Measurements from ENCODE around the gene SOX30. TPM values are rescaled to one million over a fixed set of nuclear protein-coding genes. Genes with fewer than 3 reads are reported as not detected.
"Not testable (repeated sequence)": the region's sequence is repeated elsewhere in the genome, so short reads cannot be mapped to it uniquely, and the experiment has no call there.

Gene SOX30
- total RNA-seq, 2 donors from 2014 or later, result 0.48 TPM; not detected in 1

GRCh38 chr5:157679801-157680200, 27.6 kb upstream of the SOX30 start:
- Histone ChIP-seq H3K27me3 (ENCODE audit: control insufficient read depth, insufficient read depth, low read length, poor library complexity, severe bottlenecking) (no peaks in the 10 kb centered on the region), H3K36me3 (ENCODE audit: control insufficient read depth, insufficient read depth, low read length) (no peaks in the 10 kb centered on the region), H3K9ac (ENCODE audit: extremely low read depth, low read length, poor library complexity, severe bottlenecking) (no peak overlapping the region), H3K27ac (ENCODE audit: low read depth, low read length) (no peak overlapping the region), H3K4me1 (ENCODE audit: control insufficient read depth, insufficient read depth, low read length) (peaks cover 5% of the 10 kb centered on the region), H3K4me3 (ENCODE audit: low read length) (no peak overlapping the region), H3K9me3 (ENCODE audit: control insufficient read depth, low read length) (no peaks in the 10 kb centered on the region)
- H3K4me3 Mint-ChIP-seq, result no peak overlapping the region
- no peak overlapping the region for H3K27ac Mint-ChIP-seq
- no peaks in the 10 kb centered on the region for H3K9me3 Mint-ChIP-seq
- H3K36me3 Mint-ChIP-seq (ENCODE audit: low read depth), result no peaks in the 10 kb centered on the region
- no peak for DNase-seq
- no peak for TF ChIP-seq CTCF (conservative IDR thresholded peaks at IDR 0.05)
- peaks cover 23% of the 10 kb centered on the region for H3K27me3 Mint-ChIP-seq (ENCODE audit: insufficient read depth)
- peaks cover 11% of the 10 kb centered on the region for H3K4me1 Mint-ChIP-seq
- 95 to 100% methylated on average over 2 to 9 of the region's 9 CpGs for WGBS, 2 experiments (ENCODE audit: insufficient coverage in 1 of 2, insufficient read length in 1 of 2)

DNA sequence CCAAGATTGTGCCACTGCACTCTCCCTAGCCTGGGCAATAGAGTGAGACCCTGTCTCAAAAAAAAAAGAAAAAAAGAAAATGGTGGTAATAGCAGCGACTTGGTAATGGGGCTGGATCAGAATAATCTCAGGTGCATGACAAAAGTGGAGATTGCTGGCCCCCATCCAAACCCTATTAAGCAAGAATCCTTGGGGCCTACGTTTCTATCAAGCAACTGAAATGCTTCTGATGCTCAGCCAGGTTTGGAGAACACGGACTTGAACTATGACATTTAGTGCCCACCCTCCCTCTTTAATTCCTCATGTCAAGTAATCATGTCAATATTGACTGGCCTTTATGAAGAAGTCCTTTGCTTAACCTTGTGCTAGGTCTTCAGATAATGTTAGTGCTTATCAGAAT, 25.7 kb upstream of the SOX30 start:
- peaks cover 11% of the 10 kb centered on the region for H3K4me1 Mint-ChIP-seq
- Histone ChIP-seq H3K27ac (ENCODE audit: low read depth, low read length) (no peak overlapping the region), H3K9me3 (ENCODE audit: control insufficient read depth, low read length) (no peaks in the 10 kb centered on the region), H3K27me3 (ENCODE audit: control insufficient read depth, insufficient read depth, low read length, poor library complexity, severe bottlenecking) (no peaks in the 10 kb centered on the region), H3K36me3 (ENCODE audit: control insufficient read depth, insufficient read depth, low read length) (no peaks in the 10 kb centered on the region), H3K4me1 (ENCODE audit: control insufficient read depth, insufficient read depth, low read length) (peaks cover 5% of the 10 kb centered on the region), H3K9ac (ENCODE audit: extremely low read depth, low read length, poor library complexity, severe bottlenecking) (no peak overlapping the region), H3K4me3 (ENCODE audit: low read length) (no peak overlapping the region)
- 86 to 93% methylated on average over 2 to 3 of the region's 3 CpGs for WGBS, 2 experiments (ENCODE audit: insufficient coverage in 1 of 2, insufficient read length in 1 of 2)
- no peaks in the 10 kb centered on the region for H3K36me3 Mint-ChIP-seq (ENCODE audit: low read depth)
- H3K27me3 Mint-ChIP-seq (ENCODE audit: insufficient read depth), result peaks cover 32% of the 10 kb centered on the region
- no peak for DNase-seq
- no peak for TF ChIP-seq CTCF (conservative IDR thresholded peaks at IDR 0.05)
- no peak overlapping the region for H3K27ac Mint-ChIP-seq
- H3K4me3 Mint-ChIP-seq, result no peak overlapping the region
- H3K9me3 Mint-ChIP-seq, result no peaks in the 10 kb centered on the region

DNA sequence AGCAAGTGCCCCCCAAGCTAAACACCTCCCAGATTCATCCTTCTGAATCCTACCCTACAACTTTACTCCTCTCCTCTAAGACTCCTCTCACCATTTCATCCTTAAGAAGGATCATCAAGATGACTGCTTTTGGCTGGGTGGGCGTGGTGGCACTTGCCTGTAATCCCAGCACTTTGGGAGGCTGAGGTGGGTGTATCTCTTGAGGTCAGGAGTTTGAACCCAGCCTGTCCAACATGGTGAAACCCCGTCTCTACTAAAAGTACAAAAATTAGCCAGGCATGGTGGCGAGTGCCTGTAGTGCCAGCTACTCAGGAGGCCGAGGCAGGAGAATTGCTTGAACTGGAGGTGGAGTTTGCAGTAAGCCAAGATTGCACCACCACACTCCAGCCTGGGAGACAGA, 22.1 kb upstream of the SOX30 start:
- not testable (repeated sequence) for H3K27ac Mint-ChIP-seq; H3K9ac ChIP-seq (ENCODE audit: extremely low read depth, low read length, poor library complexity, severe bottlenecking); H3K9me3 ChIP-seq (ENCODE audit: control insufficient read depth, low read length); H3K27ac ChIP-seq (ENCODE audit: low read depth, low read length); H3K36me3 Mint-ChIP-seq (ENCODE audit: low read depth); H3K4me3 Mint-ChIP-seq; H3K4me3 ChIP-seq (ENCODE audit: low read length); H3K36me3 ChIP-seq (ENCODE audit: control insufficient read depth, insufficient read depth, low read length); H3K4me1 ChIP-seq (ENCODE audit: control insufficient read depth, insufficient read depth, low read length)
- Mint-ChIP-seq H3K4me1 (peaks cover 19% of the 10 kb centered on the region), H3K9me3 (peaks cover 13% of the 10 kb centered on the region), H3K27me3 (ENCODE audit: insufficient read depth) (peaks cover 52% of the 10 kb centered on the region)
- peak; percentile 19 for DNase-seq
- WGBS, 2 experiments (ENCODE audit: insufficient coverage in 1 of 2, insufficient read length in 1 of 2), result 93 to 94% methylated on average over 4 of the region's 4 CpGs
- H3K27me3 ChIP-seq (ENCODE audit: control insufficient read depth, insufficient read depth, low read length, poor library complexity, severe bottlenecking), result peaks cover 11% of the 10 kb centered on the region

DNA sequence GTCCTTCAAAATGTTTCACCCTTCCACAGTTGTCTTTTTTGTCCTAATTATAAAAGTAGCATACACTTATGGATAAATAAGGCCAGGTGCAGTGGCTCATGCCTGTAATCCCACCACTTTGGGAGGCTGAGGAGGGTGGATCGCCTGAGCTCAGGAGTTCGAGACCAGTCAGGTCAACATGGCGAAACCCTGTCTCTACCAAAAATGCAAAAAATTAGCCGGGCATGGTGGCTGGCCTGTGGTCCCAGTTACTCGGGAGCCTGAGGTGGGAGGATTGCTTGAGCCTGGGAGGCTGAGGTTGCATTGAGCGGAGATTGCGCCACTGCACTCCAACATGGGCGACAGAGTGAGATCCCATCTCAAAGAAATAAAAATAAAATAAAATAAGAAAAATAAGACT, 20.7 kb upstream of the SOX30 start:
- WGBS, 2 experiments (ENCODE audit: insufficient coverage in 1 of 2, insufficient read length in 1 of 2), result 86 to 95% methylated on average over 5 to 6 of the region's 8 CpGs
- no peak for TF ChIP-seq CTCF (conservative IDR thresholded peaks at IDR 0.05)
- peaks cover 11% of the 10 kb centered on the region for H3K27me3 ChIP-seq (ENCODE audit: control insufficient read depth, insufficient read depth, low read length, poor library complexity, severe bottlenecking)
- H3K9ac ChIP-seq (ENCODE audit: extremely low read depth, low read length, poor library complexity, severe bottlenecking), result no peak overlapping the region
- H3K36me3 ChIP-seq (ENCODE audit: control insufficient read depth, insufficient read depth, low read length), result no peaks in the 10 kb centered on the region
- H3K4me3 ChIP-seq (ENCODE audit: low read length), result no peak overlapping the region
- Mint-ChIP-seq H3K9me3 (peaks cover 13% of the 10 kb centered on the region), H3K27me3 (ENCODE audit: insufficient read depth) (peaks cover 52% of the 10 kb centered on the region), H3K4me1 (peaks cover 14% of the 10 kb centered on the region), H3K27ac (no peak overlapping the region), H3K4me3 (no peak overlapping the region), H3K36me3 (ENCODE audit: low read depth) (no peaks in the 10 kb centered on the region)
- no peak overlapping the region for H3K27ac ChIP-seq (ENCODE audit: low read depth, low read length)
- no peaks in the 10 kb centered on the region for H3K4me1 ChIP-seq (ENCODE audit: control insufficient read depth, insufficient read depth, low read length)
- no peak for DNase-seq
- no peaks in the 10 kb centered on the region for H3K9me3 ChIP-seq (ENCODE audit: control insufficient read depth, low read length)
